HT-29 (cell line): Measurements from ENCODE around the gene SYNE1. TPM values are rescaled to one million over a fixed set of nuclear protein-coding genes. Genes with fewer than 3 reads are reported as not detected.

ENCODE experiments used
- DNase-seq: peaks from one replicate; pipeline ENCODE4 v3.0.0-alpha.2; 2015; ENCODE audit warnings: low spot score
- total RNA-seq: library from RNA; depleted of rRNA; stranded (reverse); fragments of >200 nt; shearing (Covaris generic); gene quantifications from 2 replicates; pipeline ENCODE4 v1.2.3, GENCODE V29; 2014

SYNE1 gene
- total RNA-seq, 1 experiment from 2014 or later: 3.9 TPM

DNA sequence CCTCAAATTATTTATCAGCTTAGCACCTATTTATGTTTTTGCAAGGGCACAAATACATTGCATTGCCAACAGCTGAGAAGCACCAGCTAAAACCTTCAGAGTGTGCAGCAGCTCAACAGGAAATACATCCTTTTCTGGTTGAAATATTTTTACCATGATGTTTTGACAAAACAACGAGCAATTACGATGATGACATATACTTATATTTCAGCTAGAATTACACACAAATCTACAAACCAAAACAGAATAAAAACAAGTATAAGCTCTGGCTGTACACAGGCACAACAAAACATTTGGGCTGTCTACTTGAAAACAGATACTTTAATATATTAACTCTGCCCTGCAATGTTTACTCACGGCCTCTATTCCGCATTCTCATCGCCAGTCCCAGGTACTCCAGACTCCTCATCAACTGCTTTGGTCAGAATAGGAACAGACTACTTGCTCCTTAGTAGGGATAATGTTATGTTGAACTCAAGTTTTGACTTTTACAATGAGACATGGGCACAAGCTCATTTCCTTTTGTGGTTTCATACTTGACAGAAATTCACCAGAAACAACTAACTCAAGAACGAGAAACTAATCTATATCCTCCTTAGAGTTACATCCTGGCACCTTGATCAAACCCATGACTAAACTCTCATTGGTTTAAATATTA, 452.1 kb downstream of the SYNE1 start:
- DNase-seq: no peak

DNA sequence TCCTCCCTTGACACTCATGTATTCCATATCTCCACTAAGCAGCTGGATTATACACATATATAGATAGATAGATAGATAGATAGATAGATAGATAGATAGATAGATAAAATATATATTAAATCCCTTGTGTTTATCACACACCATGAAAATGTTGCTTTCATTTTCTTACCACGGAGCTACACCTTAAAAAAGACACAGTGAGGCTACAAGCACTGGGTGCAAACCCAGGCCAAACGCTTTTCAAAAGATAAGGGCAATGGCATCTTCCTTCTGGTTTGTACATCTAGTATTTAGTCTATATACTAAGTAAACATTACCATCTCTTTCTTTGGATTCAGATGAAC, 452.6 kb downstream of the SYNE1 start:
- DNase-seq: no peak

DNA sequence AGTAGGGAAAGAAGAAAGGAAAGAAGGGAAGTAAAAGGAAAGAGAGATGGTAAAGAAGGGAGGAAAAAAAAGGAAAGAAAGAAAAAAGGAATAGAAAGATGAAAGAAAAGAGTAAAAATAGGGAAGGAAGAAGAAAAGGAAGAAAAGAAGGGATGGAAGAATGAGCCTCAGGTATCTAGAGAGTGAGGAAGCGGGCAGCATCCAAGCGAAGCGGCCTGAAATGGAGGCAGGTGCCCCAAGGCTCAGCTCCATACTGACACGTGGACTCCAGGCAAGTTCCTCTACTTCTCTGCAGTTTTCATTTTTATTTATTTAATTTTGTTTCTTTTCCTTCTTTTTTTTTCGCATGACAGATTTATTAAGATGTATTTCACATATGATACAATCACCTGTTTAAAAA, 456.6 kb downstream of the SYNE1 start:
- DNase-seq: no peak

DNA sequence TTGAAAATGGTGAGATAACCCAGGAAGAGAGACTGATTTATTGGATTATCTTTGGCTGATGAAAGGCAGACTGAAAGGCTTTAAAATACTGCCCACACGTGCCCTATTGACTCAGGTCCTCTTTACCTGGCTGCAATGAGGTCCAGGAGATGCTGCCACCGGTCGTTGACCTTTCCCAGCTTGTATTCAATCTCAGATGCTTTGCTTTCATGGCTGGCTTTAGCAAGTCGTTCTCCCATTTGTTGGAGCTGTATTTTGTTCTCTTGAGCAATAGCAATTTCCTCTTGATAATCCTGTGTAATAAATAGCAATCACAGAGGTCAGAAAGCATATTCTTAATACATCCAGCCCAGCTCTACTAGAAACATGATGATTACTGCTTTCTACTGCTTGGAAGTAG, 460.9 kb downstream of the SYNE1 start:
- DNase-seq: no peak

DNA sequence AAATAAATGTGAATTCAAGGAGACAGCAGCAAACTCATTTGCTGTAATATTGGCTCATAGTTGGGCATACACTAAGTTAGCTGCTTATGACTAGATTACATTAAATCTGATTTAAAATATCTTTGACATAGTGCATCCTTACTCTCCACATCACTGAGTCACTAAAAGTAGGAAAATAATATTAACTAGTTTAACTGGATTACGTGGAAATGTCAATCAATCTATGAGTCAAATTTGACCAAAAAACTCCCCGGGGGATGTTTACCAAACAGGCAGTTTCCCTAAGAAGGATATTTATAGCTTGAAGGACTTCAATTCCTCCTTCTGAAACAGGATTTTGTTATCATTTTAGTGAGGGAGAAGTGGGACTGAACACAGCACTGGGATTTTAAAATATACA, 463.2 kb downstream of the SYNE1 start:
- no peak for DNase-seq

DNA sequence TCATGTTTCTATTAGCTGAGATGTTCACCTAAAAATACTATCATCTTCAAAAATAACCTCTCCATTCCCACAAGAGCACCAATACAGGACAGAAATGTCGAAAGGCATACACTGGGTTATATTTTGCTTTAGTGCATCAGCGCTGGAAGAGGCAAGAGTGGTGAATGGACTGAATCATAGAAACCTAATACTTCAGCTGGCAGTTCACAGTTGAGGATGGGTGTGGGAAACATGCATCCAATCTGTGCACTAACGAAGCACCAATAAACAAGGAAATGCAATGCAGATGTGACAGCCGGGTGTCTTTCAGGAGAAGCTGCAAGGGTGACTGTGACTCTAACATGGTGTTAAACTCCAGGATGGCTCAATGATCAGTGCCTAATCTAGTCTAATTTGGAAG, 463.8 kb downstream of the SYNE1 start:
- no peak for DNase-seq

DNA sequence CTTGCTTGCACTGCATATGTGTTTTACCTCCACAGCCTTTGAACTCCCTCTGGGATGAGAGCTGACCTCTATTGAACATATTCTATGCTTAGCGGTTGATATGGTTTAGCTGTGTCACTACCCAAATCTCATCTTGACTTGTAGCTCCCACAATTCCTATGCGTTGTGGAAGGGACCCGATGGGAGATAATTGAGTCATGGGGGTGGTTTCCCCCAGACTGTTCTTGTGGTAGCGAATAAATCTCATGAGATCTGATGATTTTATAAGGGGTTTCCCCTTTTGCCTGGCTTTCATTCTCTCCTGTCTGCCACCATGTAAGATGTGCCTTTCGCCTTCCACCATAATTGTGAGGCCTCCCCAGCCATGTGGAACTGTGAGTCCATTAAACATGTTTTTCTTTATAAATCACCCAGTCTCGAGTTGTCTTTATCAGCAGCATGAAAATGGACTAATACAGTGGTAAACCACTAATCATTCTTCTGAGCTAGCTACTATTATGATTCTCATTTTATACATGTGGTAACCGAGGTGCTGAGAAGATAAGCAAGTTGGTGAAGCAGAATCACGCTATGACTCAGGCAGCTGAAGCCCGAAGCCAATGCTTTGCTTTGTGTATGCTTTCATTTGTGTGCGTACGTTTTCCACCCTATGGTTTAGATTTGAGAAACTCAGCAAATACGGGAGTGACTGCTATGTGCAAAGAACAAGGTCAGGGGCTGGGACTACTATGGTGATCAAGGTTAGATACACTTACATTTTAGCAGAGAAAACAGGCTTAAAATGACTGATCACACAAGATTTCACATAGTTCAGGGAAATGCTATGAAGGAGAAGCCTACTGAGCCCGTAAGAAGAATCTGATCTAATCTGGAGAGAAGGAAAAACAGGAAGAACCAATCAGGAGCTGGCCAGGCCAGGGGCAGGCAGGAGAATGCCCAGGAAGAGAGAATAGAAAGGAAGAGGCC, 466.2 kb downstream of the SYNE1 start:
- no peak for DNase-seq

DNA sequence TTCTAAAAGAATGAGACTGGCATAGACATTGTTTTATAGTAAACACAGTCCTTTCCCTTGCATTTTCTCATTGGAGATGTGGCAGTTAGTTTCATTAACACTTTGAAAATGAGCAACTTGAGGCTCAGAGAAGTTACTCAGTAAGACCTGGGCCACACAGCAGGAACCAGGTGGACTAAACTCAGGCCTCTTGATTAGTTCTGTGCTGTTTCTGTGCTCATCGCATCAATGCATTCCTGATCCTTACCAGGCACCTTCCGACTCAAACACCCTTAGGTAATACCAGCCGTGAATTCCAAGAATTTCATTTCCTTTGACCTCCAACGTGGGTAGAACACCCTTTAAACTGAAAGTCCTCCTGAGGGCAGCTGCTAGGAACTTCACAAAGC, 466.9 kb downstream of the SYNE1 start:
- no peak for DNase-seq

DNA sequence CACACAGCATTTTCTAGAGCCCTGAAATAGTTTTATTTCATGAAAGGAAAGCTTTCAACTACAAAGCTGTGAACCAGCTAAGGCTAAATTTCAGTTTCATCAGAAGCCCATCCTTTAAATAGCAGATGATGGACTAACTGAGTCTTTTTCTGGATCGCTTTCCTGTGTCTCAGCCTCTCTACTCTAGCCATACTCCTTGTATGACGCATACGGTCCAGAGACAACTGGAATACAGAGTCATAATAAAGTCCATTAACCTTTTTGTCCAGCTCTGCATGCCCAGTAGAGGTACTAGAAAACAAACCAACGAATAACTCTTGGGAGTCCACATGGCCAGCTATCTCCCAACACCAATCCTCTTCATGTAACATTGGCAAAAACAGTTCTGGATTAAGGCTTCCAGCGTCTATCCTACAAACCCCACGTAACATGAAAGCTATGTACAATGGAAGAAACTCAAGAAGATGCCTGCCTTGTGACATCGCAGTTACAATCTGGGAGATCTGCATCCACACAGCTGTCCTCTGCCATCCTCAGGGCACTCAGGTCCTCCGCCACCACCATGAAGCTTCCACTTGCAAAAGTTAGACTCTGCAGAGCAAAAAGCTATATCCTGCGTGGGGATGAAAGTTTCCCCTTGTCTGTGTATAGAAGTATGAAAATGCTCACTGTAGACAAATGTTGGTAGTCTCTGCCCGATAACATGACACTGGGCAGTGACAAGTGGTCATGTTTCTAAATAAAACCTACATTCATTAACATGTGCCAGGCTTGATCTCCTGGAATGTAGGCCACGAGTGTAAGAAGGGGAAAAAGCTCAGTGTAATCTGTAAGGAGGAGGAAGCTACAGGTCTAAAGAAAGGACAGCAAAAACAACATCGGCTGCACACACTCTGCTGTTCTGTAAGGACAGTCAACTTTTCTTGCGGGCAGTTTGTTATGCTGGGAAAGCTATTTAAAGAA, 469.2 kb downstream of the SYNE1 start:
- no peak for DNase-seq

DNA sequence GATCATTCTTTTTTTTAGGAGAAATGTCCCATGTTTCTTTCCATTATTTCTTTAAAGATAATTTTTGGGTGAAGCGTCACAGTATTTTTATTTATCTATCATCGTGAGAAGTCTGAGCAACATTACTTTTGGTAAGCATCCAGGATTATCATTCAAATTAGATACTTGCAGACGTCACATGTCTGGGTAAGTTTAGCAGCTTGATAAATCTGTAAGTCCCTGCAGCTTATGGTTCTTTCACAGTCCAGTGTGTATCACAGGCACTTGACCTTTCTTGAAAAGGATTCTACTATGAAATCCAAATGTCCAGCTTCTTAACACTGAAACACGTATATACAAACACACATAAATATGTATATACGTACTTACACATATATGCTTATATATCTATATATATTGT, 470.3 kb downstream of the SYNE1 start:
- DNase-seq: no peak

DNA sequence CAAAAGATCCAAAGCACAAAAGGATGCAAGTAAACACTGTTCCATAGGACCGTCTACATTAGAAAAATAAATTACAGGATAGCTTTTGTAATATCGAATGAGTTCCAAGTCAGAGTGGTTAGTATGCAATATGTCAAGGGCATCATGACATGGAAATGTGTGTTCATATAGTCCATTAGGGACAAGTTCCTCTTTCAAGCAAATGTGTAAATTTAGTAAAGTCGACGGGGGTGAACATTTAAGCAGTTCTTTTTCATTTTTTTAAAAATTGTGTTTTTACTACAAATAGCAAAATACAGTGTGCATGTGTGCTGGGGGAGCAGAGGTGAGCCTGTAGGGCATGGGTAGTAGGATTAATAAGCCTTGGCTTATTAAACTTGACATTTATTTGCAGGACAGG, 470.7 kb downstream of the SYNE1 start:
- DNase-seq: no peak

DNA sequence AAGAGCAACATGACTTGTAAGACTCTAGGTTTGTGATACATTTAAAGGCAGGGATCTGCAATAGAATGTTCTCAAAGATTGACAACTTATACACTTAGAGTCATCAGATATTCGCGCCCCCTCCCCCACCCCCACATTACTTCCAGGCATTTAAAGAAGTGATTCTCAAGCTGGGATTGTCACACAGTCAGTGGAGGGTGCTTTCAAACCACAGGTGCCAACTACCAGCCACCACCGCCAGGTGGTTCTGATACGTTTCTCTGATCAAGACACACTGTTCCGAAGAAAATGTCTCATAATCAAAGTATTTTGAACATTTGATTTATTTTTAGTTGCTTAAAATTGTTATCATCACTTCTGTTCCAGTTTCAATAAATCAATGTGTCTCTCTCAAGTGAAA, 472.2 kb downstream of the SYNE1 start:
- DNase-seq: no peak

DNA sequence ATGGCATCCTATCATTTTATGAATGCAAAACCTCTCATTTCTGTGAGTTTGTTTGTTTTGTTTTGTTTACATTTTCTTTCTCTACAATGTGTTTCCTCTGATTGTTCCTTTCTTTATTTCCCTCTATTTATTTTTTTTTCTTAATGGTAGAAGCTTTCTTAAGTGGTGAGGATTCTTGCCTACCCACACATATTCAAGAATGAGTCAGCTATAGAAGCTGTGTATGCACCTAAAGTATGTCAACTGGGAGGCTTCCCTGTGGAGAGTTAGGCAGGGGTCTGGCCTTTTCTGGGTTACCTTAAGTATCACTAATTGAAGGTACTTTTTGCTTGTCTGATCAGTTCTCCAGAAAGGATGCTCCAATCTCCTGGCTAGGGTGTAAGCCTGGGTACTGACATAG, 475.7 kb downstream of the SYNE1 start:
- no peak for DNase-seq

DNA sequence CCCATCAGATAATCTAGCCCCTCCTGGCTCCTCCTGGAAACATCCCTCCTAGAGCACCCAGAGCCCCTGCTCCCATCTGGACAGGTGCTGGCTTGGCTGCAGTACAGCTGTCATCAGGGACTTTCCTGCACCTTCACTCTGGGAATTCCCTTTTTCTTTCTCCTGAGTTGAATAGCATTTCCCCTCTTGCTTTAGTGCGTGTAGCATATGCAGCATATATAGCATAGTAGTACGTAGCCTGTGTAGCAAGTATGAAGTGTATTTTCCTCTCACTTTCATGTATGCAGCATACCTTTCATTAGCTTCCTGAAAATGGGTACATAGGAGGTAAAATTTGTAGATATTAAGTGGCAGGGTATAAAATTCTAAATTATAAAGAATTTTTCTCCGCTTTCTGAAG, 476.8 kb downstream of the SYNE1 start:
- DNase-seq: no peak

DNA sequence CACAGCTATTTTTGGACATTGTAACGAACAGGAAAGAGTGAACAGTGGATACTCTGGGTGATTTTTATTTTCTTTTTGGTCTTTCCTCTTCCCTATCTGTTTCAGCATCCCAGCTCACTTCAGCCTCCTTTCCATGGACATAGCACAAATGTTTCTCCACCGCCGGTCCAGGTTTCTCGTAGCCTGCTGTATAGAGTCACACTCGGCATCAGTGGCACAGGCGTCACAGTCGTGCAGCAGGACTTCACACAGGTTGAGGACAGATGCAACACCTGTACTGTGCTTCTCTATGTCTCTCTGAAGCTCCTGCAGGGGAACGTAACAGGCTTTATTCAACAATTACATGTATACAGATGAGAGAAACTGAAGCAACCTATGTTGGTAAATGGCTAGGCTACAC, 481.4 kb downstream of the SYNE1 start:
- no peak for DNase-seq

DNA sequence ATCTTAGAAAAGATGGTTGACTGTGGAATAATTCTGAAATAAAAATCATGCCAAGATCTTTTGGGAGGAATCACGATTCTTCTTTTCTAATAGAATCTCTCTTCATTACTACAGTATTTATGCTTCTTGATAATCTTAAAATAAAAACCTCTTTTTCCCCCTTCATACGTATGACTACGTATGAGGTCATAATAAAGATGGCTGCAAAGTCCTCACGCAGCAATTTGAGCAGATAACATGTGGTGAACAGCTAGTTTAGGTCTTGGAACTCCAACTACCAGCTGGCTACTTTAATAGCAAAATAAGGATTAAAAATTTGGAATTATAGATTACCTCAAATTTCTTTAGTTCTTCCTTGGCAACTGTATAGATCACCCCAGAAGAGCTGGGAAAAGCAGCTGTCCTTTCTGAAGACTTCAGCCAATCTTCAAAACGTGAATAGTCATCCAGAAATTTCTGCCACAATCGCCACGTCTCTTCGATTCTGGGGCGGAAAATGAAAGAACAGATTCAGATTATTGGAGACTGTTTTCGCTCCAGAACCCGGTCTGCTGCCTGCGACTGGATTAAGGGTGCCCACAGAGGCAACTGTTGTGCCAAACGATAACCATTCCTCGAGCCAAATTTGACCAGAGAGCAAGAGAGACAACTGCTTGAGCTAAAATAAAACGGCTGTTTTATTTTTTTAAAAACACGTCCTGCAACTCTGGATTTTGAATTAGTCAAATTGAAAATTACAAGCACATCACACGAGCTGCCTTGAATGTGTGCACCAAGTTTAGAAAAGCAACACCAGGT, 482.4 kb downstream of the SYNE1 start:
- no peak for DNase-seq

DNA sequence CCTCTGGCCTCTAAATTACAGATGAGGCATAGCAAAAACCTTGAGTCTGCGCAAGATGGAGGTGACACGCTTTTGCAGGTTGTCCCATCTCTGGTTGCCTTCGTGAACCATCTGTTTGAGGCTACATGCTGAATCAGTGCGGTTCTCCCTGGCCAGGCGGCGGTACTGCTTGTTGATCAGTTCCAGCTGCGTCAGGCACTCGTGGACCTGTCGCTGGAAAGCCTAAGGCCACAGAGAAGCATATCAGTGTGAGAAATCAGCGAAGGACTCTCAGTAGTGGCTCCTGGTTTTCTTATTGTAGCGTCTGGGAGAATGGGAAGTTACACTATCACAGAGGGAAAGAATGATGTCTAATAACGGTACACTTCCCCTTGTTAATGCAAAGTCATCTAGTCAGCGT, 485.2 kb downstream of the SYNE1 start:
- no peak for DNase-seq

DNA sequence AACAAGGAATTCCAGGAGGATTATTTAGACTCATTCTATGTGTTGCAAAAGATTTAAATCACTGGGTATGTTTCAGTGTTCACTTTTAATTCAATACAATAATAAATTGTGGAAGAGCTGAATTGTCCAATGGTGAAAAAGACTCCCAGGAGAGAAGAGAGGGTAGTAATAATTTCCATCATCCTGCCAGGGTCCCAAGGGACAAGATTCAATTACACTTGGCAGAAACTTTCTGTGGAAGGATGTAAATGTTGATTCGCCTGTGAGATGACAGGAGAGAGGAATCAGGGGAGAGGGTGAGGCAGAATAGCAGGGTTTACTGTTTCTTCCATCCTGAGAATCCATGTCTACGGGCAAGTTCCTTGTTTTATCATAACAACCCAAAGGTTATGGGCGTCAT, 487.0 kb downstream of the SYNE1 start:
- no peak for DNase-seq

DNA sequence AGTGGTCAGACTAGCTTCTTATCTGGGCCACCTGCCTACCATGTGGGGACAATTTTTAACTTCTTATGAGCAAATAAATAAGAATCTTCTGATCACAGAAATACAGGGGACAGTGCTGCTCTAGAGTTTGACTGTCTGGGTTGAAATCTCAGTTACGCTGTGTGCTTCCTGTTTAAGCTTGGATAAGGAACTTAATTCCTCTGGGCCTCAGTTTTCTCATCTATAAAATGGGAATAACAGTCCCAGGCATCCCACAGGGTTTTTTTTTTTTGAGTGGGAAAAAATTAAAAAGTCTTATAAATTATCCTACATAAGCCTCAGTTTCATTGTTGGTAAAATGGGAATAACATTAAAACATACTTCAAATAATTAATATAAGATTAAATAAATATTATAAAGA, 488.8 kb downstream of the SYNE1 start:
- no peak for DNase-seq

DNA sequence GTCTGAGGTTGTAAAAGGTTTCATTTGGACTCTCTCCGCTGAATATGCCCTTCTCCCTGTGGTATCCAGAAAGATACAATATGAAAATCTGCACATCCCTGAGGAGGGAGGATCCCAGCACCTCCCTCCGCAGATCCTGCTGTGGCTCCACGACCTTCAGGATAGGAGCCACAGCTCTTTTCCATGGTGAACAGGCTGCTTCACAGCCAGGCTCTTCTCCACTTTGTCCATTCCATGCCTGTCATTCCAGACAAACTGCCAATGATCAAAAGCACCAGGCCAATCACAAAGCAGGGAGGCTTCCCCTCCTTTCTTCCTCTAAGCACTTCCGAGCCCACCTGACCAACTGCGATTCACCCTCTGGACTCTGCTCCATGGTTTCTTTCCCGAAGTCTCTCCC, 489.9 kb downstream of the SYNE1 start:
- no peak for DNase-seq

DNA sequence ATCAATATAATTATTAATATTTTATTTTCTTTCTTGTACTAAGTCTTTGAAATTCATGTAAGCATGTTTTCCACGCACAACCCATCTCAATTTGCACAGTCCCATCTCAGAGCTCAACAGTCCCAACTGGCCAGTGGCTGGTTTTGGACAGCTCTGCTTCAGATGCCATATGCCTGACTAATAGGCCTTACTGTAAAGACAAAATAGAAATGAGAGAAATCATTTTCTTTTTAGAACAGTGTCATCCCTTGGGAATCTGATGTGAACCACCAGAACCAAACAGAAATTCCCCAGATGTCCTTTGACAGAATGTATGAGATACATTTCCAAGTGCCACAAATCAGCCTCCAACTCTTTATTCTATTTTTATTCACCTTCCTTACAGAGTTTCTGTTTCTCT, 490.8 kb downstream of the SYNE1 start:
- DNase-seq: no peak
